Hepatocyte (in vitro differentiated cells): ENCODE results near the gene HOXB3. TPM values are rescaled to one million over a fixed set of nuclear protein-coding genes. Genes with fewer than 3 reads are reported as not detected.

Experiments used
- DNase-seq: peaks from one replicate; pipeline ENCODE4 v3.0.0-alpha.2; 2016; ENCODE audit warnings: low spot score
- H2AFZ ChIP-seq: fragments of 200-600 bp; sonication (generic); 2 replicates; pipeline ENCODE4 v1.6.0; 2016; ENCODE audit warnings: antibody characterized with exemption, mild to moderate bottlenecking
- H3K27ac ChIP-seq: fragments of 200-600 bp; sonication (generic); 2 replicates; pipeline ENCODE4 v1.5.1; 2016; ENCODE audit warnings: mild to moderate bottlenecking
- H3K27me3 ChIP-seq: fragments of 200-600 bp; sonication (generic); 2 replicates; pipeline ENCODE4 v1.6.1; 2016
- H3K36me3 ChIP-seq: fragments of 200-600 bp; sonication (generic); replicated peaks from 2 replicates; pipeline ENCODE4 v1.5.1; 2016; ENCODE audit warnings: low read depth; ENCODE audit not compliant: insufficient read depth
- H3K4me1 ChIP-seq: fragments of 200-600 bp; sonication (generic); 2 replicates; pipeline ENCODE4 v1.5.1; 2016; ENCODE audit warnings: mild to moderate bottlenecking, moderate library complexity; ENCODE audit not compliant: insufficient read depth
- H3K4me2 ChIP-seq: fragments of 200-600 bp; sonication (generic); 2 replicates; pipeline ENCODE4 v1.6.0; 2016
- H3K4me3 ChIP-seq: fragments of 200-600 bp; sonication (generic); 2 replicates; pipeline ENCODE4 v1.5.1; 2016; ENCODE audit warnings: mild to moderate bottlenecking
- H3K79me2 ChIP-seq: fragments of 200-600 bp; sonication (generic); 2 replicates; pipeline ENCODE4 v1.6.0; 2017; ENCODE audit warnings: mild to moderate bottlenecking
- H3K9me2 ChIP-seq: fragments of 200-600 bp; sonication (generic); replicated peaks from 2 replicates; pipeline ENCODE4 v1.6.0; 2017; ENCODE audit warnings: mild to moderate bottlenecking; ENCODE audit not compliant: insufficient read depth
- H3K9me3 ChIP-seq: fragments of 200-600 bp; sonication (generic); 2 replicates; pipeline ENCODE4 v1.5.1; 2016; ENCODE audit warnings: low read depth, mild to moderate bottlenecking
- H4K20me1 ChIP-seq: fragments of 200-600 bp; sonication (generic); 2 replicates; pipeline ENCODE4 v1.6.0; 2016; ENCODE audit warnings: mild to moderate bottlenecking; ENCODE audit not compliant: insufficient read depth, poor library complexity, severe bottlenecking
- CTCF ChIP-seq: fragments of 200-600 bp; sonication (generic); IDR thresholded peaks from 2 replicates; pipeline ENCODE4 v1.5.1; 2016; ENCODE audit warnings: antibody characterized with exemption, mild to moderate bottlenecking; ENCODE audit not compliant: poor library complexity
- EZH2 ChIP-seq: fragments of 200-600 bp; sonication (generic); IDR thresholded peaks from 2 replicates; pipeline ENCODE4 v1.6.1; 2016; ENCODE audit warnings: antibody characterized with exemption, mild to moderate bottlenecking, borderline replicate concordance
- EZH2phosphoT487 ChIP-seq: fragments of 200-600 bp; sonication (generic); IDR thresholded peaks from one replicate; pipeline ENCODE4 v1.6.1; 2018; ENCODE audit warnings: antibody characterized with exemption, mild to moderate bottlenecking, low read depth, moderate library complexity; ENCODE audit not compliant: unreplicated experiment, severe bottlenecking
- WGBS: methylation state at CpG from one replicate; pipeline ENCODE4 v1.1.6; 2016; ENCODE audit warnings: low lambda C conversion rate; ENCODE audit errors: missing lambda C conversion rate; 5-methylcytosine and 5-hydroxymethylcytosine counted together
- polyA plus RNA-seq: library from polyadenylated mRNA; unstranded; fragments of >200 nt; fragmentation: Nextera tagmentation; extraction: Ambion mirVana; gene quantifications from 2 replicates; pipeline ENCODE4 v1.2.1, GENCODE V29; 2016
- total RNA-seq: library from RNA; depleted of rRNA; stranded (reverse); fragments of >200 nt; gene quantifications from 2 replicates; pipeline ENCODE4 v1.2.3, GENCODE V29; 2014

Gene HOXB3
- total and polyA plus RNA-seq, 2 experiments from 2014 or later: 1.8 to 5.9 TPM

- DNase-seq: no peak
- Histone ChIP-seq H3K4me1 (peaks cover 18% of the 10 kb centered on the region), H3K27me3 (peaks cover 92% of the 10 kb centered on the region), H4K20me1 (no peaks in the 10 kb centered on the region), H3K4me3 (peak overlapping the region; percentile 5), H3K9me3 (no peaks in the 10 kb centered on the region), H3K36me3 (no peaks in the 10 kb centered on the region), H3K4me2 (peak overlapping the region; percentile 91), H3K9me2 (no peaks in the 10 kb centered on the region), H2AFZ (no peak overlapping the region), H3K27ac (peak overlapping the region; percentile 80), H3K79me2 (peaks cover 25% of the 10 kb centered on the region)
- TF ChIP-seq CTCF (no peak), EZH2phosphoT487 (peak; percentile 61), EZH2 (peak; percentile 69)
- 7% methylated on average over 43 of the region's 43 CpGs for WGBS
These were observed 11.2 kb downstream of the HOXB3 start for GRCh38 chr17:48578616-48579470.

GRCh38 chr17:48577946-48578615 lies 12.0 kb downstream of the HOXB3 start, which contains the start of gene HOXB4:
TSS of gene HOXB4 (minus strand) at chr17:48578350. CDS start at chr17:48578319, 31 bp downstream.
- no peaks in the 10 kb centered on the region for H4K20me1 ChIP-seq
- peaks cover 18% of the 10 kb centered on the region for H3K4me1 ChIP-seq
- H3K4me3 ChIP-seq: peak within 1 kb of the TSS; percentile 26
- DNase-seq: peak; percentile 76
- no peak for TF ChIP-seq CTCF
- peak; percentile 25 for TF ChIP-seq EZH2phosphoT487
- peak within 1 kb of the TSS; percentile 80 for H3K27ac ChIP-seq
- H3K27me3 ChIP-seq: peaks cover 92% of the 10 kb centered on the region
- no peaks in the 10 kb centered on the region for H3K36me3 ChIP-seq
- H3K4me2 ChIP-seq: peak within 1 kb of the TSS; percentile 91
- no peaks in the 10 kb centered on the region for H3K9me3 ChIP-seq
- no peak within 1 kb of the TSS for H2AFZ ChIP-seq
- H3K9me2 ChIP-seq: no peaks in the 10 kb centered on the region
- peaks cover 20% of the 10 kb centered on the region for H3K79me2 ChIP-seq
- 3% methylated on average over 36 of the region's 58 CpGs for WGBS

GRCh38 chr17:48577330-48577945 lies 12.6 kb downstream of the HOXB3 start:
- Histone ChIP-seq H3K27me3 (peaks cover 92% of the 10 kb centered on the region), H3K9me2 (no peaks in the 10 kb centered on the region), H3K4me2 (peak overlapping the region; percentile 91), H4K20me1 (no peaks in the 10 kb centered on the region), H2AFZ (no peak overlapping the region), H3K36me3 (no peaks in the 10 kb centered on the region), H3K4me1 (peaks cover 14% of the 10 kb centered on the region), H3K9me3 (no peaks in the 10 kb centered on the region), H3K79me2 (peaks cover 18% of the 10 kb centered on the region), H3K27ac (peak overlapping the region; percentile 68), H3K4me3 (peak overlapping the region; percentile 26)
- DNase-seq: no peak
- peak; percentile 28 for TF ChIP-seq EZH2phosphoT487
- peak; percentile 45 for TF ChIP-seq EZH2
- TF ChIP-seq CTCF: no peak
- 2% methylated on average over 9 of the region's 19 CpGs for WGBS
